ENCODE data around the gene MXRA7.

- TF ChIP-seq CTCF (conservative IDR thresholded peaks at IDR 0.05; ENCODE audit: low read length) (no peak), EZH2phosphoT487 (IDR thresholded peaks at IDR 0.05; ENCODE audit: borderline replicate concordance) (no peak)
Measured at GRCh38 chr17:76721463-76721862, 10.7 kb upstream of the MXRA7 start.
